DND-41 (cell line): ENCODE data around the gene CYBA.

Experiments used
- ATAC-seq: fragments of 200-7000 bp; cut with Tn5 transposase; 3 replicates; pipeline ENCODE4 v1.9.1; 2021; ENCODE audit warnings: low read depth; ENCODE audit not compliant: insufficient read depth
- DNase-seq: peaks from one replicate; pipeline ENCODE4 v3.0.0-alpha.2; 2020
- H2AFZ ChIP-seq: 2 replicates; pipeline ENCODE4 v1.6.0; 2012; ENCODE audit warnings: low read depth, low read length
- H3K27ac ChIP-seq: 2 replicates; pipeline ENCODE4 v1.5.1; 2012; ENCODE audit warnings: low read length, inconsistent platforms
- H3K27me3 ChIP-seq: fragments of 200-600 bp; sonication (generic); 2 replicates; pipeline ENCODE4 v1.6.0; 2012; ENCODE audit warnings: low read length, mild to moderate bottlenecking, inconsistent platforms; ENCODE audit not compliant: insufficient read depth, poor library complexity
- H3K36me3 ChIP-seq: 2 replicates; pipeline ENCODE4 v1.5.1; 2012; ENCODE audit warnings: low read length, inconsistent platforms; ENCODE audit not compliant: insufficient read depth
- H3K4me1 ChIP-seq: 2 replicates; pipeline ENCODE4 v1.5.1; 2012; ENCODE audit warnings: mild to moderate bottlenecking, low read length; ENCODE audit not compliant: insufficient read depth
- H3K4me2 ChIP-seq: 2 replicates; pipeline ENCODE4 v1.6.0; 2012; ENCODE audit warnings: mild to moderate bottlenecking, moderate library complexity, low read length, inconsistent platforms; ENCODE audit not compliant: insufficient read depth
- H3K4me3 ChIP-seq, 2 experiments: fragments of 200-600 bp in 1 of 2; shearing (Covaris generic) in 1 of 2; 2 replicates each; pipeline ENCODE4 v1.5.1; 2012 to 2016; ENCODE audit warnings: inconsistent platforms in 2 of 2, low read length in 2 of 2, mild to moderate bottlenecking in 2 of 2, low read depth in 1 of 2, moderate library complexity in 1 of 2
- H3K79me2 ChIP-seq: 2 replicates; pipeline ENCODE4 v1.6.0; 2012; ENCODE audit warnings: low read length, inconsistent platforms; ENCODE audit not compliant: insufficient read depth
- H3K9ac ChIP-seq: 2 replicates; pipeline ENCODE4 v1.6.0; 2012; ENCODE audit warnings: low read depth, mild to moderate bottlenecking, inconsistent platforms, low read length, moderate library complexity
- H3K9me3 ChIP-seq: 2 replicates; pipeline ENCODE4 v1.5.1; 2012; ENCODE audit warnings: low read length, moderate library complexity, mild to moderate bottlenecking, inconsistent platforms; ENCODE audit not compliant: insufficient read depth, severe bottlenecking
- H4K20me1 ChIP-seq: 2 replicates; pipeline ENCODE4 v1.6.0; 2012; ENCODE audit warnings: low read length; ENCODE audit not compliant: insufficient read depth
- EZH2 ChIP-seq: IDR thresholded peaks from 3 replicates; pipeline ENCODE4 v1.6.1; 2012; ENCODE audit warnings: borderline replicate concordance, low read depth, mild to moderate bottlenecking, moderate library complexity, low read length, inconsistent platforms; ENCODE audit not compliant: severe bottlenecking
- TF ChIP-seq, protein P1 (sequence below): IDR thresholded peaks from 2 replicates; pipeline ENCODE4 v1.5.1; 2012; ENCODE audit warnings: borderline replicate concordance, low read length, moderate library complexity, mild to moderate bottlenecking; ENCODE audit not compliant: poor library complexity, severe bottlenecking; ENCODE audit errors: extremely low read depth

Gene CYBA

GRCh38 chr16:88667461-88667860, 16.6 kb upstream of the CYBA start:
- ATAC-seq (no peak), DNase-seq (no peak)
- H3K4me3 ChIP-seq = no peak overlapping the region
- no peaks in the 10 kb centered on the region for H3K9me3 ChIP-seq
- no peak overlapping the region for H3K9ac ChIP-seq
- H3K27me3 ChIP-seq = no peaks in the 10 kb centered on the region
- TF ChIP-seq, protein P1, sequence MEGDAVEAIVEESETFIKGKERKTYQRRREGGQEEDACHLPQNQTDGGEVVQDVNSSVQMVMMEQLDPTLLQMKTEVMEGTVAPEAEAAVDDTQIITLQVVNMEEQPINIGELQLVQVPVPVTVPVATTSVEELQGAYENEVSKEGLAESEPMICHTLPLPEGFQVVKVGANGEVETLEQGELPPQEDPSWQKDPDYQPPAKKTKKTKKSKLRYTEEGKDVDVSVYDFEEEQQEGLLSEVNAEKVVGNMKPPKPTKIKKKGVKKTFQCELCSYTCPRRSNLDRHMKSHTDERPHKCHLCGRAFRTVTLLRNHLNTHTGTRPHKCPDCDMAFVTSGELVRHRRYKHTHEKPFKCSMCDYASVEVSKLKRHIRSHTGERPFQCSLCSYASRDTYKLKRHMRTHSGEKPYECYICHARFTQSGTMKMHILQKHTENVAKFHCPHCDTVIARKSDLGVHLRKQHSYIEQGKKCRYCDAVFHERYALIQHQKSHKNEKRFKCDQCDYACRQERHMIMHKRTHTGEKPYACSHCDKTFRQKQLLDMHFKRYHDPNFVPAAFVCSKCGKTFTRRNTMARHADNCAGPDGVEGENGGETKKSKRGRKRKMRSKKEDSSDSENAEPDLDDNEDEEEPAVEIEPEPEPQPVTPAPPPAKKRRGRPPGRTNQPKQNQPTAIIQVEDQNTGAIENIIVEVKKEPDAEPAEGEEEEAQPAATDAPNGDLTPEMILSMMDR = no peak
- no peak for TF ChIP-seq EZH2
- H2AFZ ChIP-seq = no peak overlapping the region
- H3K79me2 ChIP-seq = peaks cover 9% of the 10 kb centered on the region
- no peak overlapping the region for H3K4me2 ChIP-seq
- peaks cover 8% of the 10 kb centered on the region for H3K4me1 ChIP-seq
- H3K36me3 ChIP-seq = no peaks in the 10 kb centered on the region
- H4K20me1 ChIP-seq = 0 out of 2 replicates have a peak, but pooled peaks cover 3% of the 10 kb centered on the region
- H3K27ac ChIP-seq = no peak overlapping the region

GRCh38 chr16:88665570-88665969, 14.7 kb upstream of the CYBA start:
- Histone ChIP-seq H3K9ac (no peak overlapping the region), H2AFZ (no peak overlapping the region), H3K9me3 (no peaks in the 10 kb centered on the region), H3K79me2 (peaks cover 28% of the 10 kb centered on the region), H3K4me1 (peaks cover 23% of the 10 kb centered on the region), H3K4me3 (no peak overlapping the region), H3K36me3 (no peaks in the 10 kb centered on the region), H3K4me2 (no peak overlapping the region), H3K27me3 (no peaks in the 10 kb centered on the region), H3K27ac (no peak overlapping the region), H4K20me1 (no peaks in the 10 kb centered on the region)
- TF ChIP-seq, protein P1 = no peak
- TF ChIP-seq EZH2 = no peak
- DNase-seq = no peak
- ATAC-seq = no peak

DNA sequence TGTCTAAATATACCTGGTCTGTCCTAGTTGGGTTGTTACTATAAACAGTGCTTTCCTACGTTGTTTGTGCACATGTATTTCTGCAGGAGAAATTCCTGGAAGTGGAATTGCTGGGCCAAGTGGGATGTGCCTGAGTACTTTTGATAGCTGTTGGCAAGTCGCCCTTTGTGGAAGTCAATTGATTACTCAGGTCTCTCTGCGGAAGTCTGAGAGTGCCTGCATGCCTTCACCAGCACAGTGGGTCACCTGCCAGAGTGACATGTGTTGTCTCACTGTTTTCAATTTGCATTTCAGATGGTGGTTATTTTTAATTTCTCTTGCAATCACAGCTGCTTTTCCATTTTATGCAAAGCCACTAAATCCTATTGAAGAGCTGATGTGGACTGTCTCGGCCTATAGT, 14.3 kb upstream of the CYBA start:
- H3K79me2 ChIP-seq = peaks cover 31% of the 10 kb centered on the region
- no peak overlapping the region for H3K4me2 ChIP-seq
- H3K36me3 ChIP-seq = 0 out of 2 replicates have a peak, but pooled peaks cover 1% of the 10 kb centered on the region
- H3K4me3 ChIP-seq = no peak overlapping the region
- H3K4me1 ChIP-seq = peaks cover 23% of the 10 kb centered on the region
- no peak for ATAC-seq
- no peak for DNase-seq
- H4K20me1 ChIP-seq = no peaks in the 10 kb centered on the region
- H3K27me3 ChIP-seq = no peaks in the 10 kb centered on the region
- no peaks in the 10 kb centered on the region for H3K9me3 ChIP-seq
- no peak overlapping the region for H3K9ac ChIP-seq
- TF ChIP-seq EZH2 = no peak
- TF ChIP-seq, protein P1 = no peak
- H3K27ac ChIP-seq = no peak overlapping the region
- H2AFZ ChIP-seq = no peak overlapping the region
